ENCODE results near the gene BCOR. TPM values are rescaled to one million over a fixed set of nuclear protein-coding genes. Genes with fewer than 3 reads are reported as not detected.

The BCOR gene
- total RNA-seq, 4 donors from 2014 or later = 12.8 to 28.8 (median 18.6) TPM

DNA sequence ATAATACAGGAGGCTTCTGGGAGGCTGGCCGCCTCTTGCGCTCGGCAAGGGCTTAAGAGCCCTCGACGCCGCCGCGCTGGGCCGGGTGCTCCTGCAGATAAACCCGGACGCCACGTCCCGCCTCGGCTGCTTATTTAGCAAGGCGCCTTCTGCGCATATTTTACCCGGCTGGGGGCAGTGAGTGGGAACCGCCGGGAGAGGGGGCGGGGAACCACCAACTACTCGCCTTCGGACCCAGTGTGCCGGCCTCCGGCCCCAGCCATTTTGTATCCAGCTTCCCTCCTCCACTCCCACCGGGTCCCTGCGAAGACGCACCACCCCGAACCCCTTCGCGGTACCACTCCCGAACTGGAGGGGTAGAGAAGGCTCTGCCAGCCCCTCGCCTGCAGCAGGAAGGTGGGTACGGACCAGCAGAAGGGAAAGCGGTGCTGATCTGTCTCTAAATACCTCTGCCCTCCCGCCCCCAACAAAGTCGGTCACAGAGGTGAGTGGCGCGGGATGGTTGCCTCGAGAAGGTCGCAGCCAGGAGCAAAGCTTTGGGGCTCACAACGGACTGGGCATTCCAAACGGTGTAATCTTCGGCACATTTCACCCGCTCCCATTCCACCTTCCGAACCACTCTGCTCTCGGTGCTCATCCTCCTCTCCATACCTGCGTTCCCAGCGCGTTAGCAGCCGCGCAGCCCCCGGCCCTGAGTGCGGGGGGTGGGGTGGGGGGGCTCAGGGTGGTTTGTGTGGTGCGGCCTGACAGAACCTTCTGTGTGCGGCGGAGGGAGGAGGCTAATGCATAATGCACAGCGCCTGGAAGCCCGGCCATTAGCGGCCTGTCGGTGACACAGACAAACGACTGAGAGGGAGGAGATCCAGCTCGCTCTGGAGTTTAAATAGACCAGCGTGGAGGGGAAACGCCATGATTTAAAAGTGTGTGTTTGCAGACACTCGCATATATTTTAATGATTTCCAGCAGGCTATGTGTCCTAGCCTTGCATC, 4.9 kb upstream of the BCOR start:
- DNase-seq (ENCODE audit: low spot score) (no peak), ATAC-seq (ENCODE audit: low FRiP score) (no peak)
- TF ChIP-seq, protein P1, sequence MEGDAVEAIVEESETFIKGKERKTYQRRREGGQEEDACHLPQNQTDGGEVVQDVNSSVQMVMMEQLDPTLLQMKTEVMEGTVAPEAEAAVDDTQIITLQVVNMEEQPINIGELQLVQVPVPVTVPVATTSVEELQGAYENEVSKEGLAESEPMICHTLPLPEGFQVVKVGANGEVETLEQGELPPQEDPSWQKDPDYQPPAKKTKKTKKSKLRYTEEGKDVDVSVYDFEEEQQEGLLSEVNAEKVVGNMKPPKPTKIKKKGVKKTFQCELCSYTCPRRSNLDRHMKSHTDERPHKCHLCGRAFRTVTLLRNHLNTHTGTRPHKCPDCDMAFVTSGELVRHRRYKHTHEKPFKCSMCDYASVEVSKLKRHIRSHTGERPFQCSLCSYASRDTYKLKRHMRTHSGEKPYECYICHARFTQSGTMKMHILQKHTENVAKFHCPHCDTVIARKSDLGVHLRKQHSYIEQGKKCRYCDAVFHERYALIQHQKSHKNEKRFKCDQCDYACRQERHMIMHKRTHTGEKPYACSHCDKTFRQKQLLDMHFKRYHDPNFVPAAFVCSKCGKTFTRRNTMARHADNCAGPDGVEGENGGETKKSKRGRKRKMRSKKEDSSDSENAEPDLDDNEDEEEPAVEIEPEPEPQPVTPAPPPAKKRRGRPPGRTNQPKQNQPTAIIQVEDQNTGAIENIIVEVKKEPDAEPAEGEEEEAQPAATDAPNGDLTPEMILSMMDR (IDR thresholded peaks at IDR 0.05) = no peak

DNA sequence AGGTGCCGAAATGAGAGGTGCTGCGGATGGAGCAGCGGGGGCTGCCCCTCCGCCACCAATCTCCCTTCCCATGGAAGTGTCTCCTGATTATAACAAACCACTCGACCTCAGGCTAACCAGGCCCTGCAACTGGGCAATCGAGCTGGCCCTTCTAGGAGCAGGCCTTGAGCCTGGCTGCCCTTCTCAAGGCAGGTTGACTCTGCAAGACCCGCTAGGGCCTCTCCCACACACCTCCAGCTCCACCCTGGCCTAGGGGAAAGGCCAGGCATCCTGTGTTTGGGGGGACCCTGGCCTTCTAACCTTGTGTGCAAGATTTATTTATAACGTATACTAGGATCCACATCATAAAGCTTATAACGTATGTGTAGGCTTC, 3.7 kb upstream of the BCOR start:
- ATAC-seq (ENCODE audit: low FRiP score) = no peak
- no peak for DNase-seq (ENCODE audit: low spot score)
- TF ChIP-seq, protein P1 (IDR thresholded peaks at IDR 0.05) = no peak

DNA sequence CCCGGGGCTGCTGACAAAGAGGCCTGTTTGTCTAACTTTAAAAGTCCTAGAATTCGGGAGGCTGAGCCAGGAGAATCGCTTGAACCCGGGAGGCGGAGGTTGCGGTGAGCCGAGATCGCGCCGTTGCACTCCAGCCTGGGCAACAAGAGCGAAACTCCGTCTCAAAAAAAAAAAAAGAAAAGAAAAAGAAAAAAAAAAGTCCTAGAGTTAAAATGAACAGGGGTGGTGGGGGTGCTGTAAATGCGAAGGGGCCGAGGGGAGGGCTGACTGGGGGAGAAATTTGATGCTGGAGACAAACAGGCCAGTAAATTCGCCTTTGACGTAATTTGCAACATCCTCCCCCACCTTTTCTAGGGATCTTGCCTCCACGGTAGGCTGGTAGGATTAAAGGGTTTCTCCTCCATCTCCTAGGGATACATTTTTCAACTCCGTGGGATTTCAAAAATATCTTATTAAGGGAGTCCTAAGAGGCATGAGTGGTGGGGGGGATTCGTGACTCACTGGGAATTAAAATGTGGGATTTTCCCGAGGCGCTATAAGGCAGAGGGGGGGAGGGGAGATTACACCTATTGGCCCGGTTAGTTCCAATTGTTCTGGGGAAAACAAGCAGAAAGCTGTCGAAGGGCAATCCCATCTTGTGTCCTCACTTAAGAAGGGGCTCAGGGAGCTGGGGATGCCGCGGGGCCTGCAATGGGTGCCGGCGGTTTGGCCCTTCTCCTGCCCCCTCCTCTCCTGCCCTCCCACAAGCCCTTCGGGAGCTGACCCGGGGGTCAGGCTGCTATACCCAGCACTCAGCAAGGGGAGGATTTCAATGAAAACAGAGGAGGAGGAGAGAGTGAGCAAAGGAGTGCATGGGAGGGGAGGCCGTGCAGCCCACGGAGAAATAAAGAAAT, 3.0 kb upstream of the BCOR start:
- TF ChIP-seq, protein P1 (IDR thresholded peaks at IDR 0.05) = no peak
- ATAC-seq (ENCODE audit: low FRiP score) (no peak), DNase-seq (ENCODE audit: low spot score) (no peak)

DNA sequence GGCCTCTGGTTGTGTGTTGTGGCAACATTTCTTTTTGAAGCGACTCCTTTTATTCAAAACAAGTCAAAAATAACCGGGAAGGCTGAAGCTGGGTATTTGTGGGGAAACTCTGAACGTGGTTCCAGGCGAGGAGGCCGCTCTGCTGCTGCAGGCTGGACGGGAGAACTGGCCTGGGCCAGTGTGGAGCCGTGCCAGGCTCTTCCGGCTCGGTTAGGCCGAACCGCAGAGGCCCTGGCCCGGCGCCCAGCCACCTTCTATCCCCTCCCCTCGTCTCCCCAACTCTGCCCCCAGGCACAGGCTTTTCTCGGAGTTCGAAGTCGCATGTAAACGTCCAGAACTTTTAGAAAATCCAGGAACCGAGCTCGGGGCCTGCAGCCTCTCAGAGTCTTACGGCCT, 2.4 kb upstream of the BCOR start:
- DNase-seq (ENCODE audit: low spot score) = no peak
- TF ChIP-seq, protein P1 (IDR thresholded peaks at IDR 0.05) = no peak
- ATAC-seq (ENCODE audit: low FRiP score) = no peak

DNA sequence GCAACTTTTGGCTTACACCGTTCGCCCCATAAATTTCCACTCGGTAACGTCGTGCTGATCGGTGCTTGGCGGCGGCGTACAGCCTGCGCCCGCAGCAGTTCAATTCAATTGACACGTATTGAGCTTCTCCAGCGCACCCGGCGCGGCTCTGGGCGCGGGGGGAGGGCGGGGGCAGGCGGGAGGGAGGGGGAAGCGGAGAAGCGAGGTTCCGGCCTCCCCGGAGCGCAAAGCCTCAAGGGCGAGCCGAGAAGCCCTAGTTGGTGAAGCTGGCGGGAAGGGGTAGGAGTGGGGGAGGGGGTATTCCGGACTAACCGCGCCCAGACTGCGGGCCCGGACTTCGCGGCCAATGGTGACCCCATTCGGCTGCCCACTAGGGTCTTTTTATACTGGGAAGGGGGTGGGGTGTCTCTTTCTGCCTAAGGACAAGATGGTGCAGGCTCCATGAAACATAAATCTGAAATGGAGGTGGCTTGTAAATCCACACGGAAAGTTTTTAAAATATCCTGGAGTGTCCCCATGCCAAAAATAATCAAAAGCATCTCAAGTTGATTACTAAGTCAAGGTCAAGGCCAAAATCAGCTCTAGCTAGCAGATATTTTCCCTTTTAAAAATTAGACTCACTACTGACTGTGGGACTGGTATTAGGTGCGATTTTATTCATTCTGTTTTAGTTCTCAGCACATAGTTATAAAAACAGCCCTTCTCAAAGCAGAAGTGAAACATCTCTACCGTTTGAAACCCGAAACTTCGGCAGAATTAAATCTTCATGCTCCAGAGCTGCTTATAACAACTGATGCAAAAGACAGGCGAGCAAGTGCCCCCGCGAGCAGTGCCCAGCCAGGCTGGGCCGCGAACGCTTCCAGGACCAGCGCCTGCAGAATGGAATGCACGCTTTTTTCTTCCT, 1.5 kb upstream of the BCOR start:
- ATAC-seq (ENCODE audit: low FRiP score) (peak; percentile 21), DNase-seq (ENCODE audit: low spot score) (no peak)
- TF ChIP-seq, protein P1 (IDR thresholded peaks at IDR 0.05) = no peak
